Brain microvascular endothelial cell (primary cell): ENCODE measurements around the gene CDK5R2.

Source experiments
- DNase-seq: peaks from one replicate; pipeline ENCODE4 v3.0.0-alpha.2; 2020
- H3K27ac ChIP-seq: fragments of 250-450 bp; sonication (Bioruptor Pico); 2 replicates; pipeline ENCODE4 v1.5.1; 2020; ENCODE audit warnings: mild to moderate bottlenecking, moderate library complexity
- H3K27me3 ChIP-seq: fragments of 250-450 bp; sonication (Bioruptor Pico); replicated peaks from 2 replicates; pipeline ENCODE4 v1.5.1; 2020; ENCODE audit warnings: mild to moderate bottlenecking
- H3K36me3 ChIP-seq: fragments of 250-450 bp; sonication (Bioruptor Pico); replicated peaks from 2 replicates; pipeline ENCODE4 v1.5.1; 2020; ENCODE audit warnings: mild to moderate bottlenecking
- H3K4me3 ChIP-seq: 2 replicates; pipeline ENCODE4 v1.5.1; 2011; ENCODE audit warnings: low read depth, mild to moderate bottlenecking, control low read depth, low read length, moderate library complexity
- CTCF ChIP-seq: IDR thresholded peaks from 2 replicates; pipeline ENCODE4 v1.5.1; 2011; ENCODE audit warnings: low read depth, mild to moderate bottlenecking, moderate library complexity, low read length, control low read depth, inconsistent platforms; ENCODE audit errors: missing control alignments
- in situ Hi-C: cut with HindIII; loops from 2 replicates; pipeline ENCODE4 v1.10.0; 2017; ENCODE audit warnings: low sequenced_read_pairs, low pct_ligation_motif_present

Gene CDK5R2

GRCh38 chr2:219001577-219002394, 42.3 kb downstream of the CDK5R2 start:
- in situ Hi-C loops, result no loop called here
- no peak for DNase-seq
- H3K36me3 ChIP-seq, result no peaks in the 10 kb centered on the region
- H3K27ac ChIP-seq, result no peak overlapping the region
- H3K4me3 ChIP-seq, result no peak overlapping the region
- TF ChIP-seq CTCF, result no peak
- H3K27me3 ChIP-seq, result peaks cover 74% of the 10 kb centered on the region

DNA sequence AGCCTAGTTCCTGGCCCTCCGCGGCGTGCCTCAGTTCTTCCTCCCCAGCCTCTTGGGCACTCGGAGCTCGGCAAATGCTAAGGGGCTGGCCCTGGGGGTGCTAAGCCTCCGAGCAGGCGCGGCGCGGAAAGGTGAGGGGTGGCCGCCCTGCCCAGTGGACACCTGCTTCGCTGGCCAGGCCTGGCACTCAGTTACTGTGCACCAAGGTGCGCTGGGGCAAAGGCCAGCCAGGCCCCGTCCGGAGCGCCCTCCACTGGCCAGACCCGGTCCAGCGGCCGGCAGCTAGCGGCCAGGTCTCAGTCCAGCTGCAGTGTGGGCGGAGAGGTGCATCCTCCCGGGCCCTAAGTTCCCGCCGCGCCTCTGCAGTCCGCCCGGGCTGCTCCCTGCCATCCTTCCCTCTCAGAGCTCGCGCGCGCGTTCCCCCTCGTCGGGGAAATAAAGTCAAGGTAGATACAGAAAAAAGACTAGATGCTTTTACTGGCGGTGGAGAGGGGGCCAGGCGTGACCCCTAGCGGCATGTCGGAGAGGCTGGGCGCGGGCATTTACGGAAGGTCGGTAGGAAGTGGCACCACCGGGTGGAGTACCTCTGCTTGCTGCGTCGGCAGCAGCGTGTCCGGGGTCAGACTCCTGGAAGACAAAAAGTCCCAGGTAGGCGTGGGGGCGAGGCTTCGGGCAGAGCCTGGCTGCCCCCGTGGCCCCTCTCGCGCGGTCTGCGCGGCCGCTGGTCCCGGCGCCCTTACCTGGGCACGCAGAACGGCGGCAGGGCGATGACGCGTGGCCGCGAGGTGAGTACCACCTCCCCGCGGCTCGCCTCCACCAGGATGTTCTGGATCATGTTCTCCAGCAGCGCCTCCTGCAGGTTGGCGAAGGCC, 43.2 kb downstream of the CDK5R2 start:
- peak; percentile 41 for TF ChIP-seq CTCF
- H3K4me3 ChIP-seq, result no peak overlapping the region
- no peaks in the 10 kb centered on the region for H3K36me3 ChIP-seq
- peaks cover 66% of the 10 kb centered on the region for H3K27me3 ChIP-seq
- peak; percentile 15 for DNase-seq
- H3K27ac ChIP-seq, result no peak overlapping the region
- in situ Hi-C loops, result no loop called here

GRCh38 chr2:219003267-219003634, 43.8 kb downstream of the CDK5R2 start:
- in situ Hi-C loops, result no loop called here
- peaks cover 65% of the 10 kb centered on the region for H3K27me3 ChIP-seq
- no peak for DNase-seq
- peak; percentile 44 for TF ChIP-seq CTCF
- no peaks in the 10 kb centered on the region for H3K36me3 ChIP-seq
- H3K4me3 ChIP-seq, result no peak overlapping the region
- H3K27ac ChIP-seq, result no peak overlapping the region

DNA sequence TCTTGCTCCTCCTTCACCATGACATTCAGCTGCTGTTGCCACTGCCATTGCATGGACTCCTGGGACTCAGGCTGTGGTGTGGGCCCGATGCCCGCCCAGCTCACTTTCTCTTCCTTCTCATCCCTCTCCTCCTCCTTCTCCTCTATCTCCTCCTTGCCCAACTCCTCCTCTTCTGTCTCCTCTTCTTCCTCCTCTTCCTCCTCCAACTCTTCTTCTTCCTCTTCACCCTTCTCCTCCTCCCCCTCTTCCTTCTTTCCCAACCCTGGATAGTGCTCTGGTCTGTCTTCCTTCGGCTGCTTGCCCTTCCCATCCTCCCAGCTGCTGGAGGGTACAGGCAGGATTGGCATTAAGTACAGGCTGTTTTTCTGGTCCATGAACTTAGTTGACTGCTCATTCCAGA, 44.5 kb downstream of the CDK5R2 start:
- H3K4me3 ChIP-seq, result no peak overlapping the region
- no peak for DNase-seq
- no peak overlapping the region for H3K27ac ChIP-seq
- peaks cover 59% of the 10 kb centered on the region for H3K27me3 ChIP-seq
- TF ChIP-seq CTCF, result no peak
- in situ Hi-C loops, result no loop called here
- no peaks in the 10 kb centered on the region for H3K36me3 ChIP-seq

DNA sequence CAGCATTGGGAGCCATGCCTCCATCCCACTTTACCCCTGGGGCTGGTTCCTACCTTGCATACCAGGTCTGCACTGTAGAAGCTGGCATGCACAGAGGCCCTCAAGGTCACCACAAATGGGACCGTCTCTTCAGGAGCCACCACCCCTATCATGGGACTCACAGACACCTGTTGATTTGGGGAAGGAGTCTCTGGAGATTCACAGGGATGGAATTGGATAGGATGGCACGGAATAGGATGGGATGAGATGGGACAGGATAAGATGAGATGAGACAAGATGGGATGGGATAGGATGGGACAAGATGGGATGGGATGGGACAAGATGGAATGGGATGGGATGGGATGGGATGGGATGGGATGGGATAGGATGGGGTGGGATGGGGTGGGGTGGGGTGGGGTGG, 49.8 kb downstream of the CDK5R2 start:
- no peak overlapping the region for H3K4me3 ChIP-seq
- DNase-seq, result no peak
- TF ChIP-seq CTCF, result no peak
- H3K27ac ChIP-seq, result no peak overlapping the region
- H3K36me3 ChIP-seq, result no peaks in the 10 kb centered on the region
- in situ Hi-C loops, result no loop called here
- H3K27me3 ChIP-seq, result peaks cover 6% of the 10 kb centered on the region
